HepG2 (cell line): Measurements from ENCODE around the gene RAP2A. TPM values are rescaled to one million over a fixed set of nuclear protein-coding genes. Genes with fewer than 3 reads are reported as not detected.

ENCODE experiments used
- CC2D1A ChIP-seq: sonication (generic); formaldehyde crosslinking; IDR thresholded peaks from 2 replicates; pipeline ENCODE4 v1.8.1; 2023; ENCODE audit warnings: mild to moderate bottlenecking, missing genetic modification reagents
- GABPB1 ChIP-seq: IDR thresholded peaks from 2 replicates; pipeline ENCODE4 v1.6.1; 2016; ENCODE audit warnings: mild to moderate bottlenecking, missing genetic modification reagents, moderate library complexity, missing compliant biosample characterization
- HCFC1 ChIP-seq: fragments of 150-350 bp; IDR thresholded peaks from 2 replicates; pipeline ENCODE4 v1.6.1; 2014; ENCODE audit warnings: low read depth, low read length
- IRF2 ChIP-seq: IDR thresholded peaks from 2 replicates; pipeline ENCODE4 v1.6.1; 2018; ENCODE audit warnings: missing genetic modification reagents, missing compliant biosample characterization
- KDM4B ChIP-seq: sonication (generic); formaldehyde crosslinking; IDR thresholded peaks from 2 replicates; pipeline ENCODE4 v1.4.0; 2020; ENCODE audit warnings: missing genetic modification reagents
- KDM6A ChIP-seq: IDR thresholded peaks from 2 replicates; pipeline ENCODE4 v1.6.1; 2016; ENCODE audit warnings: low read depth
- MXI1 ChIP-seq: IDR thresholded peaks from 3 replicates; pipeline ENCODE4 v1.6.1; 2012; ENCODE audit warnings: low read depth, low read length, inconsistent platforms, borderline replicate concordance
- NFKB2 ChIP-seq: sonication (generic); formaldehyde crosslinking; IDR thresholded peaks from 2 replicates; pipeline ENCODE4 v1.4.0; 2020; ENCODE audit warnings: missing genetic modification reagents, borderline replicate concordance
- SOX5 ChIP-seq: IDR thresholded peaks from 2 replicates; pipeline ENCODE4 v1.6.1; 2016; ENCODE audit warnings: borderline replicate concordance
- TFE3 ChIP-seq: IDR thresholded peaks from 2 replicates; pipeline ENCODE4 v1.6.1; 2016
- TMF1 ChIP-seq: sonication (generic); formaldehyde crosslinking; IDR thresholded peaks from 2 replicates; pipeline ENCODE4 v1.8.1; 2022; ENCODE audit warnings: low read depth, missing genetic modification reagents
- YEATS4 ChIP-seq: sonication (generic); formaldehyde crosslinking; IDR thresholded peaks from 2 replicates; pipeline ENCODE4 v1.4.0; 2020; ENCODE audit warnings: missing genetic modification reagents, borderline replicate concordance
- ZKSCAN5 ChIP-seq: sonication (generic); formaldehyde crosslinking; IDR thresholded peaks from 2 replicates; pipeline ENCODE4 v1.5.1; 2020; ENCODE audit warnings: mild to moderate bottlenecking, missing genetic modification reagents
- ZSCAN5A ChIP-seq: sonication (generic); formaldehyde crosslinking; IDR thresholded peaks from 2 replicates; pipeline ENCODE4 v1.8.0; 2022; ENCODE audit warnings: mild to moderate bottlenecking, missing genetic modification reagents, borderline replicate concordance
- polyA plus RNA-seq, 8 experiments: library from polyadenylated mRNA; depleted of rRNA in 3 of 8; stranded (reverse) in 7 of 8; unstranded in 1 of 8; fragments of >200 nt; fragmentation: Illumina TruSeq in 4 of 8; extraction: Trizol in 4 of 8; gene quantifications; 2 replicates each; pipeline versions ENCODE4 v1.2.1 to v1.2.3, GENCODE V29; 2011 to 2016; ENCODE audit warnings: low read depth in 4 of 8, missing spikeins in 1 of 8, mixed read lengths in 1 of 8; ENCODE audit not compliant: insufficient read depth in 1 of 8
- total RNA-seq, 5 experiments: library from RNA; depleted of rRNA; stranded (reverse); fragments of >200 nt; fragmentation: Illumina TruSeq; extraction: Trizol; gene quantifications; 2 replicates each; pipeline ENCODE4 v1.2.3, GENCODE V29; 2016; ENCODE audit warnings: low read depth in 1 of 5
- TF ChIP-seq, protein P1 (sequence below): sonication (generic); formaldehyde crosslinking; conservative IDR thresholded peaks from 2 replicates; pipeline ENCODE4 v1.4.0; 2020; ENCODE audit warnings: missing genetic modification reagents

Gene RAP2A
- total and polyA plus RNA-seq, 2 of the 13 experiments (the other 11 are each of a cell fraction or from before 2014, with no cell fraction given) = 9.9 to 23.1 TPM

DNA sequence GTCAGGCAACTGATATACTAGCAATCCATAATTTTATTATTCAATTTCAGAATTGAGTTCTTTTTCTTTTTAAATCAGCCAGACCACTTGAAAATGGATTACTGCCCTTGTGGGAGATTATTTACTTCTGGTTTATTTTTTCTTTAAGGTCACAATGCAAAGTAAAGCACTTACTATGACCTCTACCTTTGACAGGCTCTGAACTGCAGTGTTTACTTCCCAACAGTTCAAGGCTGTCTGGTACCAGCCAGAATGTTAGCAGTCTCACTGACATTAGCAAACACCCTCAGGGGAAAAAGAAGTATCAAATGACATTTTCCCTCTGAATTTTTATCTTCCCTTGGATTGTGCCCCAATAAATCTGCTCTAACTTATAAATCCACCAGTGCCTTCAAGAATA lies 57.5 kb downstream of the RAP2A start (continued):
- TF ChIP-seq SOX5 (CRISPR knock-in tag) (peak; percentile 91; the same call in 1 of the 2 replicates), YEATS4 (CRISPR knock-in tag) (0 out of 2 replicates have a peak, but pooled peaks have one; percentile 26), KDM6A (peak; percentile 77), NFKB2 (CRISPR knock-in tag) (no peak), GABPB1 (CRISPR knock-in tag) (no peak), KDM4B (CRISPR knock-in tag) (0 out of 2 replicates have a peak, but pooled peaks have one; percentile 42), IRF2 (CRISPR knock-in tag) (peak; percentile 55; the same call in 1 of the 2 replicates), CC2D1A (CRISPR knock-in tag) (no peak), HCFC1 (no peak), ZKSCAN5 (CRISPR knock-in tag) (no peak), TMF1 (CRISPR knock-in tag) (no peak), ZSCAN5A (CRISPR knock-in tag) (peak; percentile 34; the same call in 1 of the 2 replicates), TFE3 (CRISPR knock-in tag) (peak; percentile 48; the same call in 1 of the 2 replicates), MXI1 (0 out of 3 replicates have a peak, but pooled peaks have one; percentile 10)
- TF ChIP-seq, protein P1, sequence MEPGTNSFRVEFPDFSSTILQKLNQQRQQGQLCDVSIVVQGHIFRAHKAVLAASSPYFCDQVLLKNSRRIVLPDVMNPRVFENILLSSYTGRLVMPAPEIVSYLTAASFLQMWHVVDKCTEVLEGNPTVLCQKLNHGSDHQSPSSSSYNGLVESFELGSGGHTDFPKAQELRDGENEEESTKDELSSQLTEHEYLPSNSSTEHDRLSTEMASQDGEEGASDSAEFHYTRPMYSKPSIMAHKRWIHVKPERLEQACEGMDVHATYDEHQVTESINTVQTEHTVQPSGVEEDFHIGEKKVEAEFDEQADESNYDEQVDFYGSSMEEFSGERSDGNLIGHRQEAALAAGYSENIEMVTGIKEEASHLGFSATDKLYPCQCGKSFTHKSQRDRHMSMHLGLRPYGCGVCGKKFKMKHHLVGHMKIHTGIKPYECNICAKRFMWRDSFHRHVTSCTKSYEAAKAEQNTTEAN (CRISPR knock-in tag) = 0 out of 2 replicates have a peak, but pooled peaks have one; percentile 31
- TF ChIP-seq, all 625 proteins: peak for 144
